ENCODE measurements around the gene FATE1.

FATE1 gene

DNA sequence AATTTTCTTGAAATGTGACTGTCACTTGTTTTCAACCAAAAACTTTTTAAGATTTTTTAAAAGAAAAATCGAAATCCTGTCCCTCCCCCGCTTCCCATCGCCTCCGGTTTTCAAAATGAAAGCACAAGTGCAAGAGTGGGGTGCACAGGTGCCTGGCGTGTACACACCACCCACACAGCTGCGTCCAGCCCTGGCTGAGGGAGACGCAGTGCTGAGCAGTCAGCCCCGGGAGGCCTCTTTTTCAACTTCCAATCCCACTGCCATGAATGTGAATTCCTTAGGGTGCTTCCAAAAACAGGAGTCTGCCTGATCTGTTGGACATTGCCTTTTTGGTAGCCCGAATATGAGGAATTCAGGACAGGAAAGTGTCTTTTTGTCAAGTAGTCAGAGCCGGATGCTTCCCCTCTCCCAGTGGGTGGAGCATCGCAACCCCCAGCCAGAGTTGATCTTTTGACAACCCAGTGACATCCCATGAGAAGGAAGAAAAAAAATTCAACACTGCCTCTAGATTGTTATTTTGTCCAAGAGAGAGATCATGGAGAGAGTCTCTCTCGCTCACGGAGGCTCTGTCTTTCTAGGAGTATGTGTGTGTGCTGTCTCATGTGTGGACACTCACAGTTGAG, 11.7 kb upstream of the FATE1 start:
- DNase-seq (ENCODE audit: low spot score), result no peak

DNA sequence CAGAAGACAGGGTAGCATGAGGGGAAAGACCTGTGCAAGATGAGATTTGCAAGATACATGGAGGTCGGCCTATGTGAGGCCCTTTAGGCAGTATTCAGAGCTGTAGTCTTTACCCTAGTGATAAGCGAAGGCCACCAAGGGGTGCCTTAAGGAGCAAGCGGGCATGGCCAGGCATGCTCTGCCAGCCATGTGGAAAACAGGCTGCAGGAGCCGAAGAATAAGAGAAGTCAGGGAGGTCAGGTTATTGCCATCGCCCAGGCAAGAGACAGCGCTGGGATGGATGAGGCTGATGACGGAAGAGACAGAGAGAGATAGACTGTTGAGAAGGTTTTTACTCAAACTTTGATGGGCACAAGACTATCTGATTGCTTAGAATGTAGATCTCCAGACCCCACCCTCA, 7.0 kb upstream of the FATE1 start:
- no peak for DNase-seq (ENCODE audit: low spot score)

DNA sequence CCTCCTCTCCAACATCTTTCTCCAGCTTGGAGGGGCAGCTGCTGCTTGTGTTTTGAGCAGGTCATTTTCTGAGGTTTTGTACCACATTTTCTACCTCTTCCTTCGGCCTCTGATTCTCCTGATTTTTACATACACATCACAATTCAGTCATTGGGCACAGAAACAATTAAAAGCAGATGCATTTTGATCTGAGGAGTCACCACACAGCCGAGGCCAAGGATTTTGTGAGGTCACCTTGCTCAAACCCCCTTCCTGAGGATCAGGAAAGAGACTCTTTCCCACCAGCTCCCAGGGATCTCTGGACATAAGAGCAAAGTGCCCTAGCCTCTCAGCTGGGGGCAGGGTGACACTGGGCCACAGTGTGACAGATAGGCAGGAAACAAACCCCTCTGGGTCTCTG, 5.4 kb upstream of the FATE1 start:
- no peak for DNase-seq (ENCODE audit: low spot score)

DNA sequence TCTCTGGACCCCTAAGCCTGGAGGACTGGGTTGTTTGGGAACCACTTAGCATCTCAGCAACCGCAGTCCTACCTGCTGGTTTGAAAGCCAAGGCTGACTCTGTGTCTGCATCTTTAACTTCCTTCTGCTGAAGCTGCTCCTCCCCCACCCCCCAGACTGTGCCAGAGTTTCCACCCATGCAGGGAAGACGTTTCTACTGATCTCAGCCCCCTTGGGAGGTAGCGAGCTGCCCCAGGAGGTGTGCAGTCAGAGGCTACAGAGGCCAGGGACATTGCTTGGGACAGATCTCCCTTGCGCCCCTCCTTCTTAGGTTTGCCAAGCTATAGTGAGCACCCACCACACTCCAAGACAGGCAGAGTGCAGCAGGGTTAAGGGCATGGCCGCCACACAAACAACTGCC, 4.7 kb upstream of the FATE1 start:
- no peak for DNase-seq (ENCODE audit: low spot score)

DNA sequence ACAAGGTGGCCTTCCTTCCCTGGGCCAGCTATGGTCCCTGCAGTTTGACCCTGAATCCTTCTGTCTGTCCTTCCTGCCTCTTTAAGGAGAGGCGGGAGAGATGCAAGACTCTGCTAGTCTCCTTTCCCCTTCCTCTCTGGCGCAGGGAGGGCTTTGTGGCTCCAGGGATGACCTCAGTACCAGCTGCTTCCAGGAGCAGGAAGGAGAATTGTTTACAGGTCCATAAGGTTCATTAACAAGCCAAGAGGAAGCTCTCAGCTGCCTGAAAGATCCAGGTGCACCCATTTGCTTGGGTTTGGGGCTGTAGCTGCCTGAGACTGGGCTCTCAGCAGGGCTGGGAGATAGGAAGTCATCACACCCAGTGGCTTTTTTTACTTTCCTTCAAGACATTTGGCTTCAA, 4.0 kb upstream of the FATE1 start:
- DNase-seq (ENCODE audit: low spot score), result no peak

DNA sequence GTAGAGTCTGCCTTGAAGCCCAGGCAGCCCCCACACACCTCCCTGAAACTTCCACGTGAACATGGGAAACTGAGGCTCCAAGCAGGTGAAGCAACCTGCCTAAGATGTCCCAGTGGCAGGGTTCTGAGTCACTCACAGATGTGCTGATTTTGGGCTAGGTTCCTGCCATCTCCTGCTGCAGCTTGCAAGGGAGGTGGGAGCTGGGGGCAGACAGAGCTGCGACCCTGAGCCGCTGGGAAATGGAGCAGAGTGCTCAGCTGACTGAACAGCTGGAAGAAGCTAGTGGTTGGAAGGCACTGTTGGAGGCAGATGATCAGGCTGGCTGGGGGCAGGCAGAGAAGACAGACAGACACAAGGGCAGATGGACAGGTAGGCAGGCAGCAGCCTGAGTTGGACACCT, 3.6 kb upstream of the FATE1 start:
- DNase-seq (ENCODE audit: low spot score), result no peak

DNA sequence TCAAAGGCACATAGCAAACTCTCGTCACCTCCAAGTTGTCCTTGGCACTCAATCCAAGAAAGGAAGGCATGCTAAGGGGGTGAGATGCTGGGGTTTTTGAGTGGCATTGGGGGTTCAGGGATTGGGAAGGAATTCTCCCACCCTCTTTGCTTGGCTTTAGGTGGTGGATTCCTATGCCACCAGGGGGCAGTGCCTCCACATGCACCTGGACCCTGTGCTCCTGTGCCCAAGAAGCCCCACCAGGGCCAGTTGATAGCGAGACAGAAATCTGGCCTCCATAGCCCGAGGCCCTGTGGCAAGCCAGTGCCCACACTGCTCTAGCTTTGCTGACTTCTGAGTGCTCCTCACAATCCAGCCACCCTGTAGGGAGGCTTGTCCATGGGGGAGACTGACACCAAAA, 2.0 kb upstream of the FATE1 start:
- DNase-seq (ENCODE audit: low spot score), result no peak

DNA sequence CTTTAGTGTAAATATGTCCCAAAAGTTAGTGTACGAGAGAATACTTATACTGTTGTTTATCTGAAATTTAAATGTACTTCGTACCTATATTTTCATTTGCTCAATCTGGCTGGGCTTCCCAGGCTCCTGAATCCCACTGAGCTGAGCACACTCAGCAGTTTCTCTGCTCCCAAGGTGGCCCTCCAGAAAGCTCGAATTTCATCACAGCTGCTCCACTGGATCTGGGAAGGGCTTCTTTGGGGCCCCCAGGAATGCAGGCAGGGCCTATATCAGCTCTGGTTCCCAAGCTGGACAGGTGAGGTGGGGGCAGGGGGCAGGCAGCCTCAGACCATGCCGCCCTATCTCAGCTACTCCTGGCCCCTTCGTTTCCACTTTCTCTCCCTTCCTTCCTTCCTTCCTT, 1.5 kb upstream of the FATE1 start:
- DNase-seq (ENCODE audit: low spot score), result no peak

DNA sequence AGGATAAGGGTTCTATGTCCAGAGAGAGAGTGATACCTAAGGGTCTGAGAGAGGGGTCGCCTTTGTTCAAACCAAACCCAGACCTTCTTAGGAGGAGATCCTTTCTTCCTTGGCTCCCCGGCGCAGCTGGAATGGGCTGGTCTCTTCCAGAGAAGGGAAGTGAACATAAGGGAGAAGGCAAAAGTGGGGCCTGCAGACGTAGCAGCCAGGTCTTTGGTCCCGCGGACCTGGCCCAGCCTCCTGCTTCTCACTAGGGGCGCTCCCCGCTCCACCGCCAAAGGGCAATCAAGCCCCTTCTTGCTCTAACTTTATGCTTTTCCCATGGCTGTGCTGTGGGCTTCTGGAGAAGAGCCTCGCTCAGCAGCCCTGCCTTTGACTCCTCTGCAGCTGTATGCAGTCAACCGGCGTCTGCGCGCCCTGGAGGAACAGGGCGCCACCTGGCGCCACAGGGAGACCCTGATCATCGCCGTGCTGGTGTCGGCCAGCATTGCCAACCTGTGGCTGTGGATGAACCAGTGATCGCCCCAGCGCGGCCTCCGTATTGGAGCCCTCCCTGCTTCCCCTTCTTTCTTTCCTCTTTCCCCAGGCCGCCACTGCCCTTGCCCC, 6.5 kb downstream of the FATE1 start:
- DNase-seq (ENCODE audit: low spot score), result no peak

DNA sequence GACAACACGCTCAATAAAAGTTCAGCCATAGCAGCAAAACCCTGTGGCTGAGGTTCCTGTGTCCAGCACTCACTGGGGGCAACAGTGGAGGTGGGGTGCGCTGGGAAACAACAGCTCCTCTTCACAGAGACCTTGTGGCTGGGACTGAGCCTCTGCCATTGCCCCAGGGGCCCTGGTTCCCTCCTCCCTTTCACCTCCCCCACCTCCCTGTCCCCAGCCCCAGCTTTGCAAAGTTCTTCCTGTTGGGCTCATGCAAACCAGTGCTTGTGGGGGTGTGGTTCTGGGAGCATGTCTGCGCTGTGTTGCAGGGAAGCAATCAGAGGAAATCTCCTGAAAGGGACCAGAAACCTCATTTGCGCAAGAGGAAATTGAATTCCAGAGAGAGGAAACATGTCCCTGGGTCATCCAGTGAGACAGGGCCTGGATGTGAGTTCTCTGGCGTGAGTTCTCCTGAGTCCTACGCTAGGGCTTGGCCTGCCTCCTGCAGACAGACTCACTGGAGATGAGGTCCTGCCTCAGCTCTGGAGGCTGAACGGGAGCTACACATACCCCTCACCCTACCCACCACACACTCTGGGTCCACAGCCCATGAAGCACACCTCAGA, 7.4 kb downstream of the FATE1 start:
- no peak for DNase-seq (ENCODE audit: low spot score)

DNA sequence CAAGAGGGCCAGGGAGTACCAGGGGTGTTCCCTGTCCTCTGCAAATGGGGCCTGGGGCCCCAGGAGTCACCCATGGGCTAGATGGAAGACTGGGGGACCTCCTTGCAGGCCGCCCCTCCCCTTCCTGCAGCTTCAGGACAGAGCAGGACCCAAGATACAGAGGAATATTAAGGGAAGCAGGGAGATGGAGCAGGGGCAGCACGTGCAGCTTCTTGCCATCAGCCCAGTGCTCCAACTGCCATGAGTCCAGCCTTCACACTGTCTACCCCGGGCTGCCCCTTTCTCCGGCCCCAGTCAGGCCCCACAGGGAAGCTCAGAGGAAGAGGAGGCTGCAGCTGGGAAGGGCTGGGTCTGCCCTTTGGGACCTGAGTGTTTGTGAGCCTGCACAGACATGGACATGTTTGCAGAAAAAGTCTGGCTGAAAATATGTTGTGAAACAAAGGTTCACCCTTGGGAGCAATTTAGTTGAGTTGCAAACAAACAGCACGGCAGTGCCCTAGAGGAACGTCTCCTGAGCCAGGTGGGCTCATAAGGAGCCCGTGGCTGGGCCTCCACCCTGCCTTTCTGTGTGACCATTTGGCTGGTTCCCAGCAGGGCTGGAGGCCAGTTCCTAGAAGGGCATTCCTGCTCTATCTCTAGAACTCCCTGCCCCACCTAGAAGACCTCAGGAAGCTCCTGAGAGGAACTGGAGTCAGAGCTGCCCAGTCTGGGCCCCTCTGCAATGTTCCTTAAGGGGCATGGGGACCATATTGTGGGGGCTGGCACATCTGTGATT, 8.9 kb downstream of the FATE1 start:
- DNase-seq (ENCODE audit: low spot score), result no peak

DNA sequence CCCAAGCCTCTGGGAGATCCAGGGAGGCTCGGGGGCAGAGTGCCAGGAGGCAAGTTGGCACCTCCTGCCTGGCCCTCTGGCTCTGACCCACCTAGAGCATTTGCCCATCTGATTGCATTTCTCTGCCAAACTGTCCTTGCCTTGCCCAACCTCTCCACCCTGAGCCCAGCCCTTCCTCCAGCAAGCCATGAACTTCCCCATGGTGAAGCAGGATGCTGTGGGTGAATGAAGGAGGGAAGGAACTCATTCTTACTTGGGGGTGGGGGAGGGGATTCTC, 9.4 kb downstream of the FATE1 start:
- DNase-seq (ENCODE audit: low spot score), result no peak

DNA sequence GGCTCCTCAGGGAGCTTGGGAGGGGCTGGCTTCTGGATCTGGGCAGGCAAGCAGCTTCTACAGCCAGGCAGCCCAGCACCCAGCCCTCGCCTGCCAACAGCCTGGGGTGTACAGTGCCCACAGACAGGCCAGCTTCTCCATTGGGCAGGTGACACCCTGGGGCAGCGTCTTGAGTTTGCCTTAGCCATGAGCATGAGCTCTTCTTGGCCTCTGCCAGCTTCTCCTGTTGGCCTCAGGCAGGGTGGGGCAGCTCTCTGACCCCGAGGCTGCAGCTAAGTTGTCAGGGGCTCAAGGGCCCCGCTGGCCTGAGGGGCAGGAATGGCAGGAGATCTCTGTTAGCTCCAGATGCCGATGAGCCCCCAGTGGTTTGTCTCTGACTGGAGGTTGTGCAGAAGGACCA, 10.9 kb downstream of the FATE1 start:
- DNase-seq (ENCODE audit: low spot score), result no peak

DNA sequence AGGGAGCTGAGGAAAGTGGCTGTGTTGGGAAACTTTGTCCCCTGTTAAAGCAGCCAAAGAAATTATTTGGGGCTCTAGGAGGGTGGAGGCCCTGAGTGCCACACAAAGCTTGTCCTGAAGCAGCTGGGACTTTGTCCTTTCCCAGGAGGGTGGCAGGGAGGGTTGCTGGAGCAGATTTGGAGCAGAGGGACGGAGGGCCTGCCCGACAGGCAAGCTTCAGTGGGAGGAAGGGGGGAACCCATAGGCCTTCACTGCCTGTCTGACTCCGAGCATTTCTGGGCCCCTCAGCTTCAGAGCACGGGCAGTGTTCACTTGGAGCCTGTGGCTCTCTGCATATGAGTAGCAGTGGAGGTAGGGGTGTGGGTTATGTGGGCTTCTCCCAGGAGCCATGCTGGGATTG, 11.5 kb downstream of the FATE1 start:
- no peak for DNase-seq (ENCODE audit: low spot score)

DNA sequence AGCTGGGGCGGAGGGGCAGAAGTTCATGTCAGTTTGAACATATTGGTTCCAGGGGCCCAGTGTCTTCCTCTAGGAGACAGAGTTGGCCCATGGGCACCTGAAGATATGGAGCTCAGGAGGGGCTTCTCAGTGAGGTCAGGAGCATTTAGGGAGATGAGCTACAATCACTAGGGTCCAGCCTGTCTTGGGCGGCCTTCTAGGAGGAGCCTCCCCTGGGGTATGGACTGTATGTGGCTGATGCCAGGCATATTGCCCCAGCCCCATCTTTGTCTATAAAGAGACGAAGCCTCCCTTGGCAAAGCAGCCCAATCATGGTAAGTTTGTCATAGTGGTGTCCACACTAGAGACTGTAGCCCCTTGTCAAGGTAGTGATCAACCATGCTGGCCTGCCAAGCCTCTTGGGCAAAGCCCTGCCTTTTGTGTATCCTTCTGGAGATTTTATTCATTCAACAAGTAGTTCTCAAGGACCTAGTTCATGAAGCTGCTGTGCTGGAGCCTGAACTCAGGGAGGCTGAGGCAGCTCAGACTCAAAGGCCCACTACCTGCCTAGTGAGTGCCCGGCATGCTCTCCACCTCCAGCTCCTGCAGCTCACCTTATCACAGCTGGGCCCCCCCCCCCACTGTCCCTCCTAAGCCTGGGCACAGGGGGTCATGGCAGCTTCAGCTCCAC, 13.4 kb downstream of the FATE1 start:
- no peak for DNase-seq (ENCODE audit: low spot score)

DNA sequence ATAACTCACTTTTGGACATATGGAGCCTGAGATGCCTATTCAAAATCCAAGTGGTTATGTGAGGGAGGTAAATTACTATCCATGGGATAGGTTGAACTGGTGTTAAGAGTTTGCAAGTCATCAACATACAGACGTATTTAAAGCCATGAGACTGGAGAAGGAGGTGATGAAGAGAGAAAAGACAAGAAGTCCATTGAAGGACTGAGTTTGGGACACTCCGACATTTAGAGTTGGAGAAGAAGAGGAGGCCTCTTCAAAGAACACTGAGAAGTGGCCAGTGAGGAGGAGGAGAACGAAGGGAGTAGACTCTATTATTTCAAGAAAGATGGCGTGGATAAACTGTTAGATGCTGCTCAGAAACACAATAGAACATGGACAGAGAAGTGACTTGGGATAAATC, 18.6 kb downstream of the FATE1 start, which contains the start of gene CNGA2:
Gene CNGA2, plus strand, starts transcription at position 301 of the 400 bp plus-strand sequence. CDS start 3,738 bp downstream, outside the sequence.
- DNase-seq (ENCODE audit: low spot score), result no peak

DNA sequence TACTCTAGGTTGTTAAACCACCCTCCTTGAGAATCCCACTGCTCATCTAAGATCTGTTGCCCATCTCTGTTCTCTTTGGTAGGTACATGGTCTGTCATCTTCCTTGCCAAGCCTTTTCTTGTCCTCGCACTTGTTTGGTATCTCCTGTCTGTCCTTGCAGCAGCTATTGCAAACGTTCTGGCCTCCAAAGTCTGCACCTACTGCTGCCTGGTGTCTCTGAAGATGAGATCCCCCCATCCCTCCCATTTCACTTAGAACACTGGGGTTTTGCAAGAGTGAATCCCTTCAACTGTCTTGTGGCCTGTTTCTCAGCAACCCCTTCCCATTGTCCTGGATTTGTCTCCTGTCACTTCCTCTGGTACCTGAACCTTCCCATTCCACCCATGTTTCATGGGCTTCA, 19.4 kb downstream of the FATE1 start:
- DNase-seq (ENCODE audit: low spot score), result no peak

DNA sequence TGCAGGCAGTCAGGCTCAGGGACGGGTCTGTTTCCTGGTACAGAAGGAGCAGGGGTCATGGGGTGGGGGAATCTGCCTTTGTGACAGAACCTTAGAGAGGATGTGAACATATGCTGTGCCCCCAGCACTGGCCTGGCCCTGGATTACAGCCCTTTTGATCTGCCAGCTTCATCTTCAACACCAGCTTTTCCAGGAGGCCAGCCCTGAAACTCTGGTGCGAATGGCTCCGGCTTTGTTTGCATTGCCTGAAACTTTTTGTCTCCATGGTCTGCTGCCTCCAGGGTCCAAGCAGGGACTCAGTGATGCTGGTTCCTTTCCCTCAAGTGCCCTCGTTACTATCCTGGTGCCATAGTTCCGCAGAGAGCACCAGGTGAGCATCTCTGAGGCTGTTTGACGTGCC, 20.9 kb downstream of the FATE1 start:
- DNase-seq (ENCODE audit: low spot score), result no peak

DNA sequence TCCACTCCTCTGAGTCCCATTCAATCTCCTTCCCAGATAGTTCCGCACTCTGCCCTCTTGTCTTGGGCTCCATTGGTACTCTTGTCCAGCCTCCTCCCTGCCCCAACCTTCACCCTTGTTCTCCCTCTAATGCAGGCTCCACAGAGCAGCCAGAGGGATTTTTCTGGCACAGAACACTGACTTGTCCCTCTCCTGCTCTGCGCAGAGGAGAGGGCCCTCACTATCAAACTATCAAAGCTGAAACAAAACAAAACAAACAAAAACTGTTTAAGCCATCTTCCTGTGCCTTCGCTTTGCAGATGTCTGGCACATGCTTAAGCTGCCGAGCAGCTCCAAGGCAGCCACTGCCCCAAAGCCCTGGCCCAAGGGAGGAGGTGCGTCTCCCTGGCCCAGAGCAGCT, 21.7 kb downstream of the FATE1 start:
- no peak for DNase-seq (ENCODE audit: low spot score)

DNA sequence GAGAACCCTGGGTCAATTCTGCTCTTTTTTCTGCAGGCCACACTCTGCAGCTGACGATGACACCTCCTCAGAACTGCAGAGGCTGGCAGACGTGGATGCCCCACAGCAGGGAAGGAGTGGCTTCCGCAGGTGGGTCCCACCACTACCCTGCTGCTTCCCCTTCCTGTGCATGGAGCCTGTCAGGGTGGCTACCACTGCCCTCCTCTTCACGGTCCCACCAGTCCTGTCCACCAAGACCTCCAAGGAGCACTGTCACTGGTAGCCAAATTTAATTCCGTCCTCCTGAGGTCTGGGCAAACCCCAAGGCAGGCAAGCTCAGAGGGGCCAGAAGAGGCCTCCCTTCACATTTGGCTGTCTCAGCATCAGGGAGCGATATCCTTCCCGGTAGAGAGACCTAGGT, 22.9 kb downstream of the FATE1 start:
- no peak for DNase-seq (ENCODE audit: low spot score)

DNA sequence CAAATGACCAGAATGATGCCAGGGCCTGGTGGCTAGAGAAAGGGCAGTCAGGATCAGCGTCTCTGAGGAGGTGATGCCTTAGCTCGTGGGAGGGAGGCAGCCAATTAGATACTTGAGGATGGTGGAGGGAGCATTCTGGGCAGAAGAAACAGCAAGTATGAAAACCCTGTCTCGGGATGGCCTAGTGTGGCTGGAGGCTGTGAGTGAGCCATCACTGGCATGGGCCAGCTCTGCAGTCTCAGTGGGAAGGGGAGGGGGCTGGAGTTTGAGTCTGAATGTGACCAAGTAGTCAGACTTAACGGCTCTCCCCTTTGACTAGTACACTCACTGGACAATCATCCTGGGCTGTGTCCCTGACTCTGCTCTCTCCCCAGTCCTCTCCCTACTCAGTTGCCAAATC, 25.8 kb downstream of the FATE1 start:
- DNase-seq (ENCODE audit: low spot score), result no peak

DNA sequence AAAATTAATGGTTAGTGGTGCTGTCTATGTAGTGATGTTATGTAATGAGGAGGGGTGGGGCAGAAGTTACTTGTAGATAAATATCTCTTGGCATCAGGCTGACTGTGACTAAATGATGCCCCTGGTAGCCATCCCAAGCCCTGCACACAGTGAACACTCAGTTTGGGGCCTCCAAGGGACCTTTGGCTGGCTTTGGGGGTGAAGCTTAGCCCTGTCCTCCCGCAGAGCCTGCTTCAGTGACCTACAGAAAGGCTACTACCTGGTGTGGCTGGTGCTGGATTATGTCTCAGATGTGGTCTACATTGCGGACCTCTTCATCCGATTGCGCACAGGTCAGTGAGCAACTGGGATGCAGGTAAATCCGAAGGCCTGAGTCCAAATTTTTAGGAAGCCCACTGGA, 26.5 kb downstream of the FATE1 start:
- no peak for DNase-seq (ENCODE audit: low spot score)

All from globus pallidus (tissue), 1 donor.